Astrocyte (in vitro differentiated cells and primary cell): ENCODE results near the gene CDC42BPA. TPM values are rescaled to one million over a fixed set of nuclear protein-coding genes. Genes with fewer than 3 reads are reported as not detected.

Experiments used
- DNase-seq: peaks from one replicate; pipeline ENCODE4 v3.0.0-alpha.2; 2010; ENCODE audit warnings: low read depth
- FAIRE-seq: peaks from 2 replicates; lab custom pipeline; 2011; peaks lifted over from hg19 to GRCh38; lab: Jason Lieb, UNC
- H2AFZ ChIP-seq: 2 replicates; pipeline ENCODE4 v1.6.0; 2012; ENCODE audit warnings: low read depth, low read length, inconsistent platforms
- H3K27ac ChIP-seq: 2 replicates; pipeline ENCODE4 v1.5.1; 2011; ENCODE audit warnings: low read depth, low read length, inconsistent platforms
- H3K27me3 ChIP-seq: 2 replicates; pipeline ENCODE4 v1.6.0; 2011; ENCODE audit warnings: low read length, inconsistent platforms; ENCODE audit not compliant: insufficient read depth
- H3K36me3 ChIP-seq: 2 replicates; pipeline ENCODE4 v1.5.1; 2011; ENCODE audit warnings: low read length, inconsistent platforms; ENCODE audit not compliant: insufficient read depth
- H3K4me1 ChIP-seq: 2 replicates; pipeline ENCODE4 v1.5.1; 2011; ENCODE audit warnings: low read length, inconsistent platforms; ENCODE audit not compliant: insufficient read depth
- H3K4me2 ChIP-seq: 2 replicates; pipeline ENCODE4 v1.6.0; 2012; ENCODE audit warnings: low read length, inconsistent platforms
- H3K4me3 ChIP-seq: 2 replicates; pipeline ENCODE4 v1.5.1; 2011; ENCODE audit warnings: low read depth, mild to moderate bottlenecking, low read length, inconsistent platforms; ENCODE audit not compliant: insufficient read depth
- H3K79me2 ChIP-seq: 2 replicates; pipeline ENCODE4 v1.6.0; 2012; ENCODE audit warnings: mild to moderate bottlenecking, low read length, inconsistent platforms; ENCODE audit not compliant: insufficient read depth
- H3K9ac ChIP-seq: 2 replicates; pipeline ENCODE4 v1.6.0; 2012; ENCODE audit warnings: mild to moderate bottlenecking, low read length, inconsistent platforms
- H3K9me3 ChIP-seq: 2 replicates; pipeline ENCODE4 v1.5.1; 2012; ENCODE audit warnings: low read depth, mild to moderate bottlenecking, low read length, inconsistent platforms; ENCODE audit not compliant: insufficient read depth
- H4K20me1 ChIP-seq: 2 replicates; pipeline ENCODE4 v1.6.0; 2012; ENCODE audit warnings: low read length, inconsistent platforms; ENCODE audit not compliant: insufficient read depth
- H3K27ac Mint-ChIP-seq: one replicate; pipeline ENCODE4 v1.8.0; 2021; ENCODE audit warnings: mild to moderate bottlenecking, mixed read lengths; ENCODE audit not compliant: unreplicated experiment
- H3K27me3 Mint-ChIP-seq: one replicate; pipeline ENCODE4 v1.8.0; 2021; ENCODE audit warnings: low read depth, mixed read lengths; ENCODE audit not compliant: unreplicated experiment
- H3K36me3 Mint-ChIP-seq: one replicate; pipeline ENCODE4 v1.8.0; 2021; ENCODE audit warnings: low read depth, mixed read lengths; ENCODE audit not compliant: unreplicated experiment
- H3K4me1 Mint-ChIP-seq: one replicate; pipeline ENCODE4 v1.8.0; 2021; ENCODE audit warnings: low read depth, mixed read lengths; ENCODE audit not compliant: unreplicated experiment
- H3K4me3 Mint-ChIP-seq: one replicate; pipeline ENCODE4 v1.8.0; 2021; ENCODE audit warnings: mild to moderate bottlenecking, moderate library complexity, mixed read lengths; ENCODE audit not compliant: unreplicated experiment
- H3K9me3 Mint-ChIP-seq: one replicate; pipeline ENCODE4 v1.8.0; 2021; ENCODE audit warnings: mild to moderate bottlenecking, mixed read lengths; ENCODE audit not compliant: unreplicated experiment
- EZH2 ChIP-seq: IDR thresholded peaks from 2 replicates; pipeline ENCODE4 v1.6.1; 2012; ENCODE audit warnings: mild to moderate bottlenecking, low read length, inconsistent platforms; ENCODE audit not compliant: insufficient read depth
- total RNA-seq: library from RNA; stranded (reverse); gene quantifications from 2 replicates; pipeline ENCODE4 v1.2.1, GENCODE V29; 2021
- TF ChIP-seq, protein P1 (sequence below): IDR thresholded peaks from 2 replicates; pipeline ENCODE4 v1.5.1; 2011; ENCODE audit warnings: low read depth, mild to moderate bottlenecking, inconsistent platforms, low read length, moderate library complexity; ENCODE audit not compliant: insufficient read depth

The CDC42BPA gene
- total RNA-seq, 1 donor from 2014 or later: 34.5 TPM

DNA sequence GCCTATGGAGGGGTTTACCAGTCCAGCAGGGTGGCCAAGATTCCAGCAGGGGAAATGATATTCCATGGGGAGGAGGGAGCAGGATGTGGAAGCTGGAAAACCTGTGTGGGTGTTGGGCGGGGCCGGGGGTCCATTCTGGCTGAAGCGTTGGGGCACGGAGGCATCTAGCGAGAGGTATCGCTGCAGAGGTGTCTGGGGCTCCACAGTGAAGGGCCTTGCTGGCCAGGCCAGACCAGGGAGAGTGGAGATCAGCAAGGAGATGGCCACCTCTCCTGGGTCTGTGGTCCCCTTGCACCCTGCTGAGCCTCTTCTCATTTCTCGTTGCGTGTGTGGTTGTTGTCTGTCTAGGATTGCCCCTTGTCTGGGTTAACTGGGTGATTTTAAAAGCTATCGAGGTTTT, 372.0 kb downstream of the CDC42BPA start:
- Mint-ChIP-seq H3K27ac (no peak overlapping the region), H3K4me3 (no peak overlapping the region)
- no peak overlapping the region for H3K27ac ChIP-seq

GRCh38 chr1:226945858-226946245, 372.4 kb downstream of the CDC42BPA start:
- Mint-ChIP-seq H3K27ac (no peak overlapping the region), H3K4me3 (no peak overlapping the region), H3K36me3 (peaks cover 2% of the 10 kb centered on the region), H3K9me3 (peaks cover 3% of the 10 kb centered on the region), H3K27me3 (peaks cover 6% of the 10 kb centered on the region), H3K4me1 (no peaks in the 10 kb centered on the region)
- peaks cover 2% of the 10 kb centered on the region for H3K27me3 ChIP-seq
- TF ChIP-seq, protein P1, sequence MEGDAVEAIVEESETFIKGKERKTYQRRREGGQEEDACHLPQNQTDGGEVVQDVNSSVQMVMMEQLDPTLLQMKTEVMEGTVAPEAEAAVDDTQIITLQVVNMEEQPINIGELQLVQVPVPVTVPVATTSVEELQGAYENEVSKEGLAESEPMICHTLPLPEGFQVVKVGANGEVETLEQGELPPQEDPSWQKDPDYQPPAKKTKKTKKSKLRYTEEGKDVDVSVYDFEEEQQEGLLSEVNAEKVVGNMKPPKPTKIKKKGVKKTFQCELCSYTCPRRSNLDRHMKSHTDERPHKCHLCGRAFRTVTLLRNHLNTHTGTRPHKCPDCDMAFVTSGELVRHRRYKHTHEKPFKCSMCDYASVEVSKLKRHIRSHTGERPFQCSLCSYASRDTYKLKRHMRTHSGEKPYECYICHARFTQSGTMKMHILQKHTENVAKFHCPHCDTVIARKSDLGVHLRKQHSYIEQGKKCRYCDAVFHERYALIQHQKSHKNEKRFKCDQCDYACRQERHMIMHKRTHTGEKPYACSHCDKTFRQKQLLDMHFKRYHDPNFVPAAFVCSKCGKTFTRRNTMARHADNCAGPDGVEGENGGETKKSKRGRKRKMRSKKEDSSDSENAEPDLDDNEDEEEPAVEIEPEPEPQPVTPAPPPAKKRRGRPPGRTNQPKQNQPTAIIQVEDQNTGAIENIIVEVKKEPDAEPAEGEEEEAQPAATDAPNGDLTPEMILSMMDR: no peak
- no peak for TF ChIP-seq EZH2
- H3K9me3 ChIP-seq: no peaks in the 10 kb centered on the region
- no peak overlapping the region for H3K4me2 ChIP-seq
- H4K20me1 ChIP-seq: peaks cover 6% of the 10 kb centered on the region
- H3K27ac ChIP-seq: no peak overlapping the region
- DNase-seq (no peak), FAIRE-seq (no peak)
- no peaks in the 10 kb centered on the region for H3K36me3 ChIP-seq
- H3K4me3 ChIP-seq: no peak overlapping the region
- no peak overlapping the region for H3K9ac ChIP-seq
- no peak overlapping the region for H2AFZ ChIP-seq
- H3K4me1 ChIP-seq: peaks cover 2% of the 10 kb centered on the region
- no peaks in the 10 kb centered on the region for H3K79me2 ChIP-seq

More for the DNA sequence above, 372.0 kb downstream of the CDC42BPA start:
- Histone ChIP-seq H4K20me1 (peaks cover 6% of the 10 kb centered on the region), H3K4me2 (no peak overlapping the region), H3K4me3 (no peak overlapping the region), H2AFZ (no peak overlapping the region), H3K79me2 (no peaks in the 10 kb centered on the region), H3K4me1 (no peaks in the 10 kb centered on the region), H3K27me3 (peaks cover 2% of the 10 kb centered on the region), H3K9ac (no peak overlapping the region), H3K9me3 (no peaks in the 10 kb centered on the region), H3K36me3 (no peaks in the 10 kb centered on the region)
- DNase-seq (no peak), FAIRE-seq (no peak)
- Mint-ChIP-seq H3K36me3 (peaks cover 2% of the 10 kb centered on the region), H3K27me3 (peaks cover 4% of the 10 kb centered on the region), H3K9me3 (peaks cover 3% of the 10 kb centered on the region), H3K4me1 (no peaks in the 10 kb centered on the region)
- TF ChIP-seq EZH2: no peak
- TF ChIP-seq, protein P1: no peak

- Histone ChIP-seq H3K27ac (no peak overlapping the region), H3K79me2 (no peaks in the 10 kb centered on the region), H3K27me3 (peaks cover 2% of the 10 kb centered on the region), H3K9ac (no peak overlapping the region), H3K4me3 (no peak overlapping the region), H3K36me3 (no peaks in the 10 kb centered on the region), H3K4me2 (no peak overlapping the region), H3K4me1 (peaks cover 8% of the 10 kb centered on the region), H4K20me1 (peaks cover 6% of the 10 kb centered on the region), H3K9me3 (no peaks in the 10 kb centered on the region), H2AFZ (peak overlapping the region; percentile 16)
- FAIRE-seq (no peak), DNase-seq (no peak)
- Mint-ChIP-seq H3K27me3 (peaks cover 6% of the 10 kb centered on the region), H3K27ac (no peak overlapping the region), H3K4me1 (no peaks in the 10 kb centered on the region), H3K36me3 (peaks cover 2% of the 10 kb centered on the region), H3K9me3 (peaks cover 3% of the 10 kb centered on the region), H3K4me3 (no peak overlapping the region)
- no peak for TF ChIP-seq EZH2
- TF ChIP-seq, protein P1: no peak
These were observed 373.0 kb downstream of the CDC42BPA start for GRCh38 chr1:226945106-226945857.
